Measurements from ENCODE around the gene PYGO2. TPM values are rescaled to one million over a fixed set of nuclear protein-coding genes. Genes with fewer than 3 reads are reported as not detected.

Gene PYGO2
- total RNA-seq, 2 experiments from 2014 or later: 44.0 to 47.9 TPM

DNA sequence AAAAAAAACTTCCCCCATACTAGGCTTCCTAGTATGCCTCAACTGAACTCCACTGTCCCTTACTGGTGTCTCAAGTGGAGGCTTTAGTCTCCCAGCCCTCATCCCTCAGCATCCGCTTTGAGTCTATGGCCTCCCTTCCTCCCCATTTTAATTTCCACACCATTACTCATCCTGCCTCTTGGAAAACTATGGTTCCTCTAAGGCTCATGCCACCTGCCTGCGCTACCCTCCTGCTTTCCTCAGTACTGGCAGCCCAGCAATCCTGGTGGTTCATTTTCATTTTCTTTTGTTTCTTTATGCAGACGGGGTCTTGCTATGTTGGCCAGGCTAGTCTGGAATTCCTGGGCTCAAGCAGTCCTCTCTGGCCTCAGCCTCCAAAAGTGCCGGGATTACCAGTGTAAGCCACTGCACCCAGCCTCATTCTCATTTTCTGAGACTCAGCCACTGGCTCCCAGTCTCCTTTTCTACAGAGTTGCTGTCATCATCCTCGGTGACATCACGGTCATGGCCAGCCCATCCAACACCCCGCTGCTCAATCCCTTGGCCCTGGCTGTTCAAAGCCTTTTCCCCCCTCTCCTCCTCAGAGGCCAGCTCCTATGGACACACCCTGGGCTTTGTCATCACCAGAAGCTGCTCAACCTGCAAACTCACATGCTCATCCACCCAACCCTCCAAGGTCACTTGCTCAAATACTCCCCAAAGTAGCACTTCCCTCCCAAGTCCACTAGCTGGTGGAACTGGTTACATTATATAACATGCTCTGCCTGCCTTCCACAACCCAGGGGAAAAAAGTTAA, 22.8 kb downstream of the PYGO2 start:
- Mint-ChIP-seq H3K9me3 (ENCODE audit: low read depth) (no peaks in the 10 kb centered on the region), H3K36me3 (peaks cover 4% of the 10 kb centered on the region), H3K4me1 (peaks cover 80% of the 10 kb centered on the region), H3K27me3 (no peaks in the 10 kb centered on the region), H3K4me3 (peak overlapping the region; percentile 61), H3K27ac (peak overlapping the region; percentile 96)
- DNase-seq: no peak
- CTCF ChIA-PET: interaction anchor here (0.9 to 4.2 kb wide), 6 partner anchors 16 to 78 kb away, joined by 4 to 23 read pairs (median 6); partner anchors contain the start of genes PBXIP1 and PYGO2
- ATAC-seq: no peak

DNA sequence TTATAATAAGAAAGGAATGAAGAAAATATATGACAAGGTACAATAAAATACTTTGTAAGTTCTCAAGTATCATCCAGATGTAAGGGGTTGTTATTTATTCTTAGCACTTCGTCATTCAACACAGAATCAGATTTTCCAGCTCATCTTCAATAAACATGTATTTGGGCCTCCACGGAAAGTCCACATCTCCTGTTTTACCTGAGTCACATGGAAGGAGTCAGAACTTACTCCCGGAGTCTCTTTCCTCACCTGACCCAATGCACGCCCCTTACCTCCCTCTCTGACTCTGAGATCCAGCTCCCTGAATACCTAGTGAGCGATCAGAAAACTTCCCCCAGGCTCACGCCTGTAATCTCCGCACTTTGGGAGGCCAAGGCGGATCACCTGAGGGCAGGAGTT, 23.6 kb downstream of the PYGO2 start:
- H3K27me3 Mint-ChIP-seq: no peaks in the 10 kb centered on the region
- H3K36me3 Mint-ChIP-seq: peaks cover 4% of the 10 kb centered on the region
- CTCF ChIA-PET: interaction anchor here (0.7 to 4.2 kb wide), 10 partner anchors 17 to 378 kb away, joined by 3 to 23 read pairs (median 6); partner anchors contain the start of genes PBXIP1 and PYGO2
- ATAC-seq: no peak
- H3K4me1 Mint-ChIP-seq: peaks cover 74% of the 10 kb centered on the region
- H3K27ac Mint-ChIP-seq: peak overlapping the region; percentile 96
- H3K4me3 Mint-ChIP-seq: peak overlapping the region; percentile 95
- no peak for DNase-seq
- H3K9me3 Mint-ChIP-seq (ENCODE audit: low read depth): no peaks in the 10 kb centered on the region

DNA sequence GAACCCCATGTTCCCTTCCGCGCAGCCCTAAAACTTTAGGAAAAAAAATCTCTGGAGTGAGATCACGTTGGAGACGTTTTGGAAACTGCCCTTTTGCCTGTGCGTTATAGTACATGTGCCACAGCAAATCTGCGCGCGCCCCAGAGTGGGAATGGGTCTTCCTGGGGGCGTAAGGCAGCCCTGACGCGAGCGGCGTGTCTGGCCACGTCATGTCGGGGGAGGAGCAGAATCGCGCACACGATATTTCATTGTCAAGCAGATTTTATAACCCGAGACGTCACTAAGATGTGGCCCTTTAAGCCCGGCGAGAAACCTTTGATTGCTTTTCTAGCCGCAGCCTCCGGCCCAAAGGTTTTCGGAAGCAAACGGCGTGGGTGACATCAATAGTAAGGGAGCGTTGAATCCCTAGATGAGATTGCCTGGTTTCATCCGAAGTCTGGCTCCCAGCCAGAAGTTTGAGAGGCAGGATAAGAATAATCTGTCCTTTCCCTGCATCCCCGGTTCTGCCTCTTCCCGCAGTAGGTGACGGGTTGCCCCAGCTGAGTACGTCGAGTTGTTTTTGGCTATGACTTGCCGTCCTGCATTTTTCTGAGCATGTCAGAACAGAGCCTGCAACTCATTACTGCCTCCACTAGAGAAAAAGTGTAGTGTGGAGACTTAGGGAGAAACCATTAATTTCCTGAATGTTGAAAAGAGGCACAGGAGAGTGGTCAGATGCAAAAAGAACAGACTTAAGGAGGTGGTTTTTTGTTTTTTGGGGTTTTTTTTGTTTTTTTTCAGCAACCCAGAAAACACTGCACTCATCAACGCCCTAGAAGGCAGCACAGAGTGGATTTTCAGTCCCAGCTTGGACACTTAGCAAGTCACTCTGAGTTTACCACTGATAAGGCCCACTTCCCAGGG, 24.2 kb downstream of the PYGO2 start:
- peak; percentile 78 for ATAC-seq
- Mint-ChIP-seq H3K27me3 (no peaks in the 10 kb centered on the region), H3K4me1 (peaks cover 68% of the 10 kb centered on the region), H3K4me3 (peak overlapping the region; percentile 95), H3K36me3 (peaks cover 4% of the 10 kb centered on the region), H3K9me3 (ENCODE audit: low read depth) (no peaks in the 10 kb centered on the region), H3K27ac (peak overlapping the region; percentile 96)
- peak; percentile 95 for DNase-seq
- CTCF ChIA-PET: interaction anchor here (0.6 to 4.2 kb wide), 27 partner anchors 8 to 378 kb away, joined by 3 to 23 read pairs (median 3); partner anchors contain the start of genes FLAD1, PBXIP1 and PYGO2

DNA sequence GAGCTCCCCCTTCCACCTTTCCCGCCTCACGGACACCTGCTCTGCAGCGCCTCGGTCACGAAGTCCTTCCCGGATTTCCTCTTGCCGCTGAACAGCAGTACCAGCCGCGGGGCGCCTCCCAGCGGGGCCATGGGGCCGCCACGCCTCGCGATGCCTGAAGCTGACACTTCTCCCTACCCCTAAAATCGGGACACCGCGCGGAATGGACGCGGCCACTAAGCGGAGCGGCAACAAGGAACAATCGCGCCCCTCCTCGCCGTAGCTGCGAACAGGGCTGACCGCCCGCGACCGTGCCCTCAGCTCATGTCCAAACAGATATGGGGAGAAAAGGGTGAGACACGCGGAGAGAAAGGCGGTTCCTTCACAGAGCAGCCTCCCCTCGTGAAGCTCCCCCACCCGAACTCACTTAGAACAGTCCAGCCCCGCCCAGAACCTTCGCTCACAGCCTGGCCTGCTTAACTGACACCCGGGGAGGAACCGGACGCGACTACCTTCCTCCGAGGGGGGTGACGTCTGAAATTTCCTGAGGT, 25.0 kb downstream of the PYGO2 start, which contains the start of gene PMVK:
Gene PMVK, minus strand, starts transcription at position 165 of the 530 bp plus-strand sequence. Its CDS starts 34 bp downstream, at position 131.
- CTCF ChIA-PET: interaction anchor here (0.6 to 4.2 kb wide), 31 partner anchors 8 to 377 kb away, joined by 3 to 23 read pairs (median 4); partner anchors contain the start of genes ADAM15, FLAD1, PBXIP1 and PYGO2
- peak within 1 kb of the TSS; percentile 96 for H3K27ac Mint-ChIP-seq
- ATAC-seq: peak; percentile 85
- H3K36me3 Mint-ChIP-seq: peaks cover 4% of the 10 kb centered on the region
- no peaks in the 10 kb centered on the region for H3K27me3 Mint-ChIP-seq
- peaks cover 61% of the 10 kb centered on the region for H3K4me1 Mint-ChIP-seq
- no peaks in the 10 kb centered on the region for H3K9me3 Mint-ChIP-seq (ENCODE audit: low read depth)
- peak; percentile 98 for DNase-seq
- H3K4me3 Mint-ChIP-seq: peak within 1 kb of the TSS; percentile 95

DNA sequence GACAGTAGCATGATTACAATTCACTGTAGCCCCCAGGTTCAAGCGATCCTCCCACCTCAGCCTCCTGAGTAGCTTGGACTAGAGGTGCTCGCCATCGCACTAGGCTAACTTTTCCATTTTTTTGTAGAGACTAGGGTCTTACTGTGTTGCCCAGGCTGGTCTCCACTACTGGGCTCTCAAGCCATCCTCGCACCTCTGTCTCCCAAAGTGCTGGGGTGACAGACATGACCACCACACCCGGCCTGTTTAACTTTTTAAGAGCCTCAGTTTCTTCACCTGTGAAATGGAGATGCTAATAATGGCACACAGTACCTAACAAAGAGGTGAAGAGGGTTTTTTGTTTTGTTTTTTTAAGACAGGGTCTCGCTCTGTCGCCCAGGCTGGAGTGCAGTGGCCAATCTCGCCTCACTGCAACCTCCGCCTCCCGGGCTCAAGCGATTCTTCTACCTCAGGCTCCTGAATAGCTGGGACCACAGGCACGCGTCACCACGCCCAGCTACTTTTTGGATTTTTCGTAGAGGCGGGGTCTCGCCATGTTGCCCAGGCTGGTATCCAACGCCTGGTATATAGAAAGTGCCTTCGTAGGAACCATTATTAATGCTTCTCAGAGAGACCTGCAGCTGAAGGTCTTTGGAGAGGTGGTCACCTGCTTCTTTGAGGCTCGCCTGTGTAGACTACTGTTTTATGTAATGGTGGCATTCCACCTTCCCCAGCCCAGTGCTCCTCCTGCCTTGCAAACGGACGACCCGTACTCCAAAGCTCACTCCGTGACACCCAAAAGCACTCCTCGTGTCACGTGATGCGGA, 25.6 kb downstream of the PYGO2 start:
- no peaks in the 10 kb centered on the region for H3K9me3 Mint-ChIP-seq (ENCODE audit: low read depth)
- peak overlapping the region; percentile 95 for H3K4me3 Mint-ChIP-seq
- H3K4me1 Mint-ChIP-seq: peaks cover 54% of the 10 kb centered on the region
- peaks cover 7% of the 10 kb centered on the region for H3K36me3 Mint-ChIP-seq
- no peaks in the 10 kb centered on the region for H3K27me3 Mint-ChIP-seq
- no peak for ATAC-seq
- H3K27ac Mint-ChIP-seq: peak overlapping the region; percentile 96
- no peak for DNase-seq
- CTCF ChIA-PET: interaction anchor here (0.8 to 4.2 kb wide), 28 partner anchors 8 to 376 kb away, joined by 3 to 23 read pairs (median 4); partner anchors contain the start of genes ADAM15, FLAD1, PBXIP1 and PYGO2

DNA sequence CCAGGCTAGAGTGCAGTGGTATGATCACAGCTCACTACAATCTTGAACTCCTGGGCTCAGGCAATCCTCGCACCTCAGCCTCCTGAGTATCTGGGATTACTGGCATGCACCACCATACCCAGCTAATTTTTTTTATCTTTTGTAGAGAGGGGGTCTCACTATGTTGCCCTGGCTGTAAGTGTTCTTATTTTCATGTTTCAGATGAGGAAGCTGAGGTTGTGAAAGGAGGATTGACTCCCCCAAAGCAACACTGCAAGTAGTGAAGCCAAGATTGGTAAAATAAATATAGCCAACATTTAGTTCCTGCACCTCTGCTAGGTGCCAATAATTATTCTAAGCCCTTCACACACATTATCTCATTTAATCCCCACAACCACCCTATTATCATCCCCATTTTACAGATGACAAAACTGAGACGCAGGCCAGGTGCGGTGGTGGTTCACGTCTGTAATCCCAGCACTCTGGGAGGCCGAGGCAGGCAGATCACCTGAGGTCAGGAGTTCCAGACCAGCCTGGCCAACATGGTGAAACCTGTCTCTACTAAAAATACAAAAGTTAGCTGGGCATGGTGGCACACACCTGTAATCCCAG, 27.1 kb downstream of the PYGO2 start:
- CTCF ChIA-PET: interaction anchor here (0.6 to 4.2 kb wide), 3 partner anchors 21 to 83 kb away, joined by 3 to 23 read pairs (median 5); partner anchors contain the start of gene PBXIP1
- no peaks in the 10 kb centered on the region for H3K9me3 Mint-ChIP-seq (ENCODE audit: low read depth)
- ATAC-seq (no peak), DNase-seq (no peak)
- peaks cover 43% of the 10 kb centered on the region for H3K4me1 Mint-ChIP-seq
- peak overlapping the region; percentile 35 for H3K27ac Mint-ChIP-seq
- H3K27me3 Mint-ChIP-seq: no peaks in the 10 kb centered on the region
- peaks cover 10% of the 10 kb centered on the region for H3K36me3 Mint-ChIP-seq
- H3K4me3 Mint-ChIP-seq: no peak overlapping the region

DNA sequence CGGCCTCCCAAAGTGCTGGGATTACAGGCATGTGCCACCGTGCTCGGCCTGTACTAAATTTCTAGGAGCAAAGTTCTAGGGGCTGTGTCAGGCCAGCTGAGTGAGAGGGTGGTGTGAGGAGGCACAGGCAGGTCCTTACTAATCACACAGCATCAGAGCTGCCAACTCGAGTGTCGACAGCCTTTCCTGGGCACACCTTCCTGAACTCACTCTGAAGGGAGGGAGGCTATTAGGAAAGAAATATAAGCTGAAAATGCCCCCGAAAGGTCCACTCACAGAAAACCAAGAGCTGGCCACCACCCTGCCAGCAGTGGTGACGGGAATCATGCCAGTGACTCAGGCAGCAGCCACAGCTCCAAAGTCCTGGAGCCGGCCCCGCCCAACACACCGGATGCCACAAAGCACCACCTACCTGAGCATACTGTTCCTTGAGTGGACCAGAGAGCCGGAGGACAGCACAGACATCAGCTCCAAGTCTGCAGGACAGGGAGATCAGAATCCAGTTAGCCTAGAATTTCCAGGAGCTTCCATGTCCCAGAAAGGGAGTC, 29.6 kb downstream of the PYGO2 start:
- ATAC-seq (no peak), DNase-seq (no peak)
- CTCF ChIA-PET: interaction anchor here (1.6 kb wide), 2 partner anchors 172 to 372 kb away, joined by 3 to 5 read pairs; no protein-coding TSS in a partner anchor
- H3K4me1 Mint-ChIP-seq: peaks cover 25% of the 10 kb centered on the region
- H3K9me3 Mint-ChIP-seq (ENCODE audit: low read depth): no peaks in the 10 kb centered on the region
- no peak overlapping the region for H3K4me3 Mint-ChIP-seq
- H3K27ac Mint-ChIP-seq: no peak overlapping the region
- peaks cover 24% of the 10 kb centered on the region for H3K36me3 Mint-ChIP-seq
- H3K27me3 Mint-ChIP-seq: no peaks in the 10 kb centered on the region

DNA sequence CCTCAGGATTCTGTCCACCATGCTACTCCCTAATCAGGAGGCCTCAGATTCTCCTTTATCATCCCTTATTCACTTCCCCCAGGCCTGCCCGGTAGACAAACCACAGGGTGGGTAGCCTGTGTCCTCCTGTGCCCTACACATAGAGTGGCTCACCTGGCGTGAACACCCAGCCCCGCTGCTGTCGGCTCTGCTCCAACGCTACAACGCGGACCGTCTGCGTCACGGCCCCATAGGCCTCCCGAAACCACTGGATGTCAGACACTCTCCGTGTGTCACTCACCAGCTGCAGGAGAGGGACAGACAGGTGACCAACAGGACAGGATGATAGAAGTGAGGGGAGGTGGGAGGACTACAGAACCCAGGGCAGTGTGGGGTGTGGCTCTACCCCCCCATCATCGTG, 35.4 kb downstream of the PYGO2 start:
- CTCF ChIA-PET: interaction anchor here (0.8 to 1.4 kb wide), 3 partner anchors 10 to 165 kb away, joined by 3 to 4 read pairs (median 3); partner anchors contain the start of gene PMVK
- H3K36me3 Mint-ChIP-seq: peaks cover 44% of the 10 kb centered on the region
- peak overlapping the region; percentile 76 for H3K27ac Mint-ChIP-seq
- H3K4me1 Mint-ChIP-seq: peaks cover 21% of the 10 kb centered on the region
- no peak for ATAC-seq
- H3K4me3 Mint-ChIP-seq: no peak overlapping the region
- H3K9me3 Mint-ChIP-seq (ENCODE audit: low read depth): no peaks in the 10 kb centered on the region
- DNase-seq: no peak
- no peaks in the 10 kb centered on the region for H3K27me3 Mint-ChIP-seq

DNA sequence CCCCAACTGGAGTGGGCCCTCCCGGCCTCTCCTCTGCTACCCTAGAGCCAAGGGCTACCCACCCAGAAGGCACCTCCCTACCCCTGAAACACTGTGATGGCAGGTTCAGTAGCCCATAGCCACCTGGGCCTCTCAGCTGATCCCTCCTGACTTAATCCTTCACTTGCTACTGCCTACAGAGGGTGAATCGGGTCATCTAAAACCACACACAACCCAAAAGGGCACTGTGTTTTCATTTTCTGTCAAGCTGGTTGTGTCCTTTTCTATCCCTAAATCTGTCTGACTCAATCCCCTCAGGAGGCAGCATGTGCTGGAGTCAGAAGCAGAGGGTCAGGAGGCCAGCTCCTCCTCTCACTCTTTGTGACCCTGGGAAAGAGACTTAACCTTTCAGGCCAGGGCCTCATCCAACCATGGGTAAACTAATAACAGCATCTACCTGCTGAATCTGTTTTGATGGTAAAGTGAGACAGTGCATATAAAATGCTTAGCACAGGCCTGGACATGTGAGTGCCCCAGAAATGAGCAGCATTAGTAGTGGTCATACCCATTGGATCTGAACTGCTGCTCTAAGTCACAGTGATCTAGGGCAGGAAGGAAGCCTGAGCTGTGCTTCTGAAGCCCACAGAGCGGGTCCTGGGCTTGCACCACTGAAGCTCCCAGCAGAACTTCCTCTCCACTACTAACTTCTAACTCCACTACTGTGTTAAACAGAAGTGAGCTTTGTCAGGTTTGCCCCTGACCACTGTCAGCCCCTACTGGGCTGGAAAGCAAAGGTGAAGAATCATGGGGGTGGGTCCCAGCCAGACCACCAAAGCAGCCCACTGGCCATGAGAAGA, 36.0 kb downstream of the PYGO2 start:
- Mint-ChIP-seq H3K27ac (peak overlapping the region; percentile 76), H3K36me3 (peaks cover 43% of the 10 kb centered on the region), H3K9me3 (ENCODE audit: low read depth) (no peaks in the 10 kb centered on the region), H3K4me1 (peaks cover 21% of the 10 kb centered on the region), H3K27me3 (no peaks in the 10 kb centered on the region), H3K4me3 (no peak overlapping the region)
- ATAC-seq (peak; percentile 65), DNase-seq (no peak)
- CTCF ChIA-PET: interaction anchor here (0.6 to 1.4 kb wide), 4 partner anchors 11 to 1779 kb away, joined by 3 to 5 read pairs (median 4); partner anchors contain the start of gene PMVK

DNA sequence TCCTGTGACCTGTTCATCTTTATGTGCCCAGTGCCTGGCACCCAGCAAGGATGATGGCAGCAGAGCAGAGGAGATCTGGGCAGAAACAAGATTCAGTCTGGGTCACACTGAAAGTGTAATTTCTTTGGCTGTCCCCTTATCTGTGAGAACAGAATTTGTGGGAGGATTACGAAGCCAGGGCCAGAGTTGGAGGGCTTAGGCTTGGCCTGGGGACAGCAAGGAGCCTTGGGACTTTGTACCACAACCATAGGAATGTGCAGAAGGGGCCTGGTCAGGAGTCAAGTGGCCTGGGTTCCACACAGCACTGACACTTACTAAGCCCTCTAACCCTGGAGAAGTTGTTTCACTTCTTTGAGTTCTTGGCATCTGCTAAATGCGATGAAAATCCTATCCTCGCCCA, 37.9 kb downstream of the PYGO2 start:
- H3K4me3 Mint-ChIP-seq: no peak overlapping the region

DNA sequence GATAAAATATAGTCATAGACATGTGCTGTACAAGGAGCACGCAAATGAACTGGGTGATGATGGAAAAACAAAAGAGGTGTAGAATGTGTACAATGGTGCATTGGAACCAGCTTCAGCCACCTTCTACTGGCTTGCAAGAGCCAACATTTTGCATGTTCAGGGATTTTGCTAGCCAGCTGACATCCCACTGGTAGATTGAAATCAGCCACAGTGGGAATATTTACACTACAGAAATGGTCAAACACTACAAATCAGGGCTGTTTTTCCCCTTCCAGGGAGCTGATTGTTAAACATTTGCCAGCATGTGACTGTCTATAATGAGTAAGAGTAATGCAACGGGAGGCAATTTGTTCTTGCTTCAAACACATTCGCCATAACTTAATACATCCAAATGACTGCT, 48.3 kb downstream of the PYGO2 start:
- Mint-ChIP-seq H3K36me3 (peaks cover 12% of the 10 kb centered on the region), H3K4me1 (no peaks in the 10 kb centered on the region), H3K4me3 (no peak overlapping the region), H3K27ac (no peak overlapping the region), H3K9me3 (ENCODE audit: low read depth) (no peaks in the 10 kb centered on the region), H3K27me3 (no peaks in the 10 kb centered on the region)
- ATAC-seq (no peak), DNase-seq (no peak)
- CTCF ChIA-PET: interaction anchor here (1.8 kb wide), 1 partner anchor 35 kb away, joined by 6 read pairs; no protein-coding TSS in a partner anchor

More for the DNA sequence above, 37.9 kb downstream of the PYGO2 start:
- DNase-seq: no peak
- Mint-ChIP-seq H3K9me3 (ENCODE audit: low read depth) (no peaks in the 10 kb centered on the region), H3K27me3 (no peaks in the 10 kb centered on the region), H3K27ac (no peak overlapping the region), H3K4me1 (peaks cover 21% of the 10 kb centered on the region), H3K36me3 (peaks cover 37% of the 10 kb centered on the region)
- ATAC-seq: no peak
- CTCF ChIA-PET: interaction anchor here (1.6 kb wide), 1 partner anchor 161 kb away, joined by 3 read pairs; no protein-coding TSS in a partner anchor

Measured in activated CD8-positive, alpha-beta memory T cell treated with anti-CD3 and anti-CD28 coated beads, Interleukin-2, amount 10 ng/mL, durations not matched to agents 7 days and 5 days (primary cell).